DMS53 treated with DMSO at 0.1 percent for 48 hours (cell line): ENCODE measurements around the gene CA11.
A peak's percentile ranks its signal among the peaks of the same experiment; 100 is the strongest.

Experiments
- DNase-seq: peaks from one replicate; lab custom pipeline; 2025; ENCODE audit not compliant: unreplicated experiment; lab: John Stamatoyannopoulos, UW

CA11 gene

DNA sequence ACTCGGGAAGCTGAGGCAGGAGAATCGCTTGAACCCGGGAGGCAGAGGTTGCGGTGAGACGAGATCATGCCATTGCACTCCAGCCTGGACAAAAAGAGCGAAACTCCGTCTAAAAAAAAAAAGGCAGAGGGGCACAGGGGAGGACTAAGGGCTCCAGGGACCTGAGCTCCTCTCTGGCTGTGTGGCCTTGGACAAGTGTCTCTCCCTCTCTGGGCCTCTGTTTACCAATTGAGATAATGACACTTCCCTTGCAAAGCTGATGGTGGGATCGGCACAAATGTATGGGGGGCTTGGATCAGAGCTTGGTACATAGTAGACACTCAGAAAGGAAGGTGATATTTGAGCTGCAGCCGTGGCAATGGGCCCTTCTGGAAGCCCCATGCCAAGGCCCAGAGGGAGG, 50.8 kb downstream of the CA11 start:
- no peak for DNase-seq

DNA sequence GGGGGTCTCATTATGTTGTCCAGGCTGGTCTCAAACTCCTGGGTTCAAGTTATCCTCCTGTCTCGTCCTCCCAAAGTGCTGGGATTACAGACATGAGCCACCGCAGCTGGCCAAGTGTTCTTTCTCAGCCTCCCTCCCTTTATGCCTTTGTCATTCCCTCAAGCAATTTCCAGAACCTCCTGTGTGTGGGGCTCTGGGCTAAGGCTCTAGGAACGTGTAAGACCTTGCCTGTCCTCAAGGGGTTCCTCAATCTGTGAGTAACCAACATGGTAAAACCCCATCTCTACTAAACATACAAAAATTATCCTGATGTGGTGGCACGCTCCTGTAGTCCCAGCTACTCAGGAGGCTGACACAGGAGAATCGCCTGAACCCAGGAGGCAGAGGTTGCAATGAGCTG, 55.0 kb downstream of the CA11 start:
- no peak for DNase-seq

DNA sequence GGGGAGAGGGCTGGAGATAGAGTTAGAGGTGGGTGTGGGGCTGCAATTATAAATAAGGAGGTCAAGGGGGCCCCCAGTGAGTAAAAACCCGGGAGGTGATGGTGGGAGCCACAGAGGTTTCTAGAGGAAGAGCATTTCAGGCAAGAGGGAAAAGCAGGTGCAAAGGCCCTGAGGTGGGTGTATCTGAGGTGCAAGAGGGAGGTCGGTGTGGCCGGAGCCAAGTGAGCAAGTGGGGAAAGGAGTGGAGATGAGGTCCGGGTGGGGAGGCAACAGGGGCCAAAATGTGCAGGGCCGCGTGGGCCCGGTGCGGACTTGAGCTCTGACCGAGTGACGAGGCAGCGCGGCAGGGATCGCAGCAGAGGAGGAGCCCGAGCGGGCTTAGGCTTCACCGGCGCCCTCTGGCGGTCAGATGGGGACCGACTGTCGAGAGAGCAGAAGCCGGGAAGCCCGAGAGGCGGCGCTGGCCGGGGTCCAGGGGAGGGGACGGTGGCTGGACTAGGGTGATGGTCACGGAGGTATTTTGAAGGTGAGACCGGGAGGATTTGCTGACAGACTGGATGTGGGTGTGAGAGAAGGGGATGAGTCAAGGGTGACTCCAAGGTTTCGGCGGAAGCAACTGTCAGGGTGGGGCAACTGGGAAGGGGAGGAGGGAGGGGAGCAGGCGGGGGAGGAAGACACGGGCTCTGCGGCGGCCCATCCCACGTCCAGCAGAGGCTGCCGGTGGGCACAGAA, 57.2 kb downstream of the CA11 start:
- peak; percentile 77 for DNase-seq
